Right cardiac atrium (tissue), 5 donors: ENCODE measurements around the gene PPP6R2. TPM values are rescaled to one million over a fixed set of nuclear protein-coding genes. Genes with fewer than 3 reads are reported as not detected.

Experiments
- ATAC-seq, 2 donors: fragments of 200-7000 bp; cut with Tn5 transposase; one replicate each; pipeline versions ENCODE4 v1.8.0 to v1.9.1; 2020; ENCODE audit warnings: moderate library complexity in 2 of 2, mild to moderate bottlenecking in 1 of 2
- DNase-seq, 3 donors: peaks; one replicate each; pipeline ENCODE4 v3.0.0-alpha.2; 2020
- H3K27ac ChIP-seq: one replicate; pipeline ENCODE4 v1.5.1; 2013; ENCODE audit warnings: mild to moderate bottlenecking, low read length, control low read depth, moderate library complexity
- H3K27me3 ChIP-seq: one replicate; pipeline ENCODE4 v1.6.1; 2013; ENCODE audit not compliant: control insufficient read depth, insufficient read depth
- H3K4me1 ChIP-seq: one replicate; pipeline ENCODE4 v1.6.1; 2013; ENCODE audit warnings: low read length; ENCODE audit not compliant: control insufficient read depth, insufficient read depth
- H3K4me3 ChIP-seq: one replicate; pipeline ENCODE4 v1.5.1; 2013; ENCODE audit warnings: low read length, control low read depth
- H3K9me3 ChIP-seq: one replicate; pipeline ENCODE4 v1.6.1; 2013; ENCODE audit warnings: low read length; ENCODE audit not compliant: control insufficient read depth
- WGBS: extraction: QIAGEN DNeasy Blood & Tissue Kit; methylation state at CpG from one replicate; pipeline ENCODE4 v1.1.7; 2013; 5-methylcytosine and 5-hydroxymethylcytosine counted together
- intact Hi-C, 4 donors: fragments of 100-400 bp; cut with DNase I; formaldehyde crosslinking; loops; one replicate each; pipeline versions ENCODE4 v1.11.0 to v1.14.0; 2022 to 2023
- polyA plus RNA-seq: library from polyadenylated mRNA; stranded (reverse); fragments of 200-250 nt; gene quantifications from one replicate; pipeline ENCODE4 v1.2.3, GENCODE V29; 2013
- total RNA-seq, 4 donors: library from RNA; stranded (reverse); fragmentation: NEBNext Ultra II Directional; extraction: Animal tissue kit (Norgen Biotek cat#: 25700); gene quantifications; one replicate each; pipeline ENCODE4 v1.2.1, GENCODE V29; 2021
- donor health status: healthy with polysubstance abuse.
- donor health status: DM: no; HTN: yes; CAD: no.
- donor health status: DM: no; HTN: no; CAD: no.
- donor health status: DM: no; HTN: yes; CAD: no; lungs with severe emphysema.
- donor health status: DM: yes; HTN: yes; CAD: no.

Gene PPP6R2
- total and polyA plus RNA-seq, 5 donors = 36.2 to 50.2 (median 44.2) TPM

- Histone ChIP-seq H3K4me1 (peaks cover 8% of the 10 kb centered on the region), H3K9me3 (no peaks in the 10 kb centered on the region), H3K27ac (no peak overlapping the region), H3K27me3 (no peaks in the 10 kb centered on the region), H3K4me3 (no peak overlapping the region)
- ATAC-seq (no peak), DNase-seq (peak in 1 of 3 donors; percentile 44)
- WGBS = 92% methylated on average over 12 of the region's 12 CpGs
- intact Hi-C loops = no loop called here
These were observed 134.8 kb downstream of the PPP6R2 start for GRCh38 chr22:50477923-50478322.

GRCh38 chr22:50479721-50480120 lies 136.6 kb downstream of the PPP6R2 start:
- Histone ChIP-seq H3K27ac (no peak overlapping the region), H3K4me1 (no peaks in the 10 kb centered on the region), H3K4me3 (no peak overlapping the region), H3K9me3 (no peaks in the 10 kb centered on the region), H3K27me3 (no peaks in the 10 kb centered on the region)
- ATAC-seq = no peak
- no peak for DNase-seq
- 68% methylated on average over 11 of the region's 11 CpGs for WGBS
- intact Hi-C loops = no loop called here

- no peaks in the 10 kb centered on the region for H3K27me3 ChIP-seq
- ATAC-seq = peak in 1 of 2 donors; percentile 4
- peak overlapping the region; percentile 57 for H3K4me3 ChIP-seq
- peak in 2 of 3 donors; percentile 53 to 57 for DNase-seq
- no peaks in the 10 kb centered on the region for H3K4me1 ChIP-seq
- 4% methylated on average over 45 of the region's 45 CpGs for WGBS
- H3K9me3 ChIP-seq = no peaks in the 10 kb centered on the region
- intact Hi-C loops = no loop called here
- H3K27ac ChIP-seq = no peak overlapping the region
These were observed 137.9 kb downstream of the PPP6R2 start for GRCh38 chr22:50481045-50481439.

- Histone ChIP-seq H3K27ac (no peak within 1 kb of the TSS), H3K27me3 (no peaks in the 10 kb centered on the region)
These were observed 138.4 kb downstream of the PPP6R2 start, which contains the start of gene ADM2 for GRCh38 chr22:50481440-50482106. ADM2 (plus strand) TSS chr22:50481543; CDS start chr22:50481848, 305 bp downstream.

GRCh38 chr22:50482107-50483074 lies 139.3 kb downstream of the PPP6R2 start:
- 63% methylated on average over 35 of the region's 35 CpGs for WGBS
- Histone ChIP-seq H3K4me3 (no peak overlapping the region), H3K4me1 (no peaks in the 10 kb centered on the region), H3K9me3 (no peaks in the 10 kb centered on the region), H3K27ac (no peak overlapping the region), H3K27me3 (no peaks in the 10 kb centered on the region)
- ATAC-seq = peak in 1 of 2 donors; percentile 4
- peak in 2 of 3 donors; percentile 58 to 63 for DNase-seq
- intact Hi-C loops = no loop called here

More at GRCh38 chr22:50481440-50482106, 138.4 kb downstream of the PPP6R2 start, which contains the start of gene ADM2:
- intact Hi-C loops = no loop called here
- 3% methylated on average over 70 of the region's 70 CpGs for WGBS
- H3K4me3 ChIP-seq = peak within 1 kb of the TSS; percentile 57
- peak; percentile 27 to 45 for ATAC-seq
- H3K9me3 ChIP-seq = no peaks in the 10 kb centered on the region
- peak in 2 of 3 donors; percentile 70 to 75 for DNase-seq
- H3K4me1 ChIP-seq = no peaks in the 10 kb centered on the region

GRCh38 chr22:50483106-50483505 lies 140.0 kb downstream of the PPP6R2 start:
- no peak overlapping the region for H3K4me3 ChIP-seq
- intact Hi-C loops = no loop called here
- ATAC-seq (no peak), DNase-seq (peak in 1 of 3 donors; percentile 13)
- 87% methylated on average over 10 of the region's 10 CpGs for WGBS
- no peaks in the 10 kb centered on the region for H3K9me3 ChIP-seq
- no peaks in the 10 kb centered on the region for H3K27me3 ChIP-seq
- H3K4me1 ChIP-seq = no peaks in the 10 kb centered on the region
- no peak overlapping the region for H3K27ac ChIP-seq

GRCh38 chr22:50483556-50483955 lies 140.4 kb downstream of the PPP6R2 start:
- ATAC-seq (no peak), DNase-seq (peak in 1 of 3 donors; percentile 31)
- intact Hi-C loops = no loop called here
- H3K27ac ChIP-seq = no peak overlapping the region
- no peaks in the 10 kb centered on the region for H3K4me1 ChIP-seq
- no peak overlapping the region for H3K4me3 ChIP-seq
- no peaks in the 10 kb centered on the region for H3K27me3 ChIP-seq
- no peaks in the 10 kb centered on the region for H3K9me3 ChIP-seq
- WGBS = 89% methylated on average over 8 of the region's 8 CpGs

GRCh38 chr22:50483977-50484853 lies 141.1 kb downstream of the PPP6R2 start:
- no peak overlapping the region for H3K27ac ChIP-seq
- no peaks in the 10 kb centered on the region for H3K4me1 ChIP-seq
- H3K9me3 ChIP-seq = no peaks in the 10 kb centered on the region
- WGBS = 85% methylated on average over 31 of the region's 31 CpGs
- DNase-seq (peak in 1 of 3 donors; percentile 48), ATAC-seq (no peak)
- intact Hi-C loops = no loop called here
- H3K27me3 ChIP-seq = no peaks in the 10 kb centered on the region
- H3K4me3 ChIP-seq = no peak overlapping the region

GRCh38 chr22:50485221-50486131 lies 142.3 kb downstream of the PPP6R2 start:
- intact Hi-C loops = no loop called here
- no peaks in the 10 kb centered on the region for H3K27me3 ChIP-seq
- H3K27ac ChIP-seq = no peak overlapping the region
- no peaks in the 10 kb centered on the region for H3K9me3 ChIP-seq
- no peak overlapping the region for H3K4me3 ChIP-seq
- ATAC-seq (no peak), DNase-seq (peak in 1 of 3 donors; percentile 49)
- WGBS = 63% methylated on average over 29 of the region's 29 CpGs
- no peaks in the 10 kb centered on the region for H3K4me1 ChIP-seq
